Measurements from ENCODE around the gene MIA.

- TF ChIP-seq CTCF (IDR thresholded peaks at IDR 0.05), result no peak
- no peak for TF ChIP-seq POLR2A (IDR thresholded peaks at IDR 0.05)
Measured at GRCh38 chr19:40755248-40755624, 20.1 kb upstream of the MIA start.

Measured in tibial nerve (tissue), 3 donors.